ENCODE data around the gene SAA1.

The SAA1 gene

GRCh38 chr11:18265949-18266348 is at the start of gene SAA1:
SAA1 (plus strand) TSS chr11:18266264; CDS start chr11:18266888, 624 bp downstream.
- H3K27ac ChIP-seq: no peak within 1 kb of the TSS
- no peak for TF ChIP-seq ZFX (IDR thresholded peaks at IDR 0.05; ENCODE audit: borderline replicate concordance)

GRCh38 chr11:18221274-18221876 is 44.7 kb upstream of the SAA1 start:
- no peak overlapping the region for H3K27ac ChIP-seq
- no peak for TF ChIP-seq CTCF (IDR thresholded peaks at IDR 0.05)
- TF ChIP-seq ZFX (IDR thresholded peaks at IDR 0.05; ENCODE audit: borderline replicate concordance): no peak

GRCh38 chr11:18222814-18223421 is 43.1 kb upstream of the SAA1 start:
- TF ChIP-seq CTCF (IDR thresholded peaks at IDR 0.05): no peak
- TF ChIP-seq ZFX (IDR thresholded peaks at IDR 0.05; ENCODE audit: borderline replicate concordance): no peak
- no peak overlapping the region for H3K27ac ChIP-seq

GRCh38 chr11:18223591-18224387 is 42.3 kb upstream of the SAA1 start:
- TF ChIP-seq CTCF (IDR thresholded peaks at IDR 0.05) (no peak), ZFX (IDR thresholded peaks at IDR 0.05; ENCODE audit: borderline replicate concordance) (no peak)
- peak overlapping the region; percentile 47 for H3K27ac ChIP-seq

- no peak for TF ChIP-seq ZFX (IDR thresholded peaks at IDR 0.05; ENCODE audit: borderline replicate concordance)
- no peak for TF ChIP-seq CTCF (IDR thresholded peaks at IDR 0.05)
- no peak overlapping the region for H3K27ac ChIP-seq
These were observed 40.2 kb upstream of the SAA1 start for GRCh38 chr11:18225913-18226312.

- no peak overlapping the region for H3K27ac ChIP-seq
- TF ChIP-seq CTCF (IDR thresholded peaks at IDR 0.05): no peak
- TF ChIP-seq ZFX (IDR thresholded peaks at IDR 0.05; ENCODE audit: borderline replicate concordance): no peak
These were observed 36.6 kb upstream of the SAA1 start for GRCh38 chr11:18229501-18229900.

- H3K27ac ChIP-seq: no peak overlapping the region
- no peak for TF ChIP-seq ZFX (IDR thresholded peaks at IDR 0.05; ENCODE audit: borderline replicate concordance)
- TF ChIP-seq CTCF (IDR thresholded peaks at IDR 0.05): no peak
These were observed 35.2 kb upstream of the SAA1 start for GRCh38 chr11:18230859-18231258.
